Mucosa of descending colon (tissue), 3 donors: ENCODE measurements around the gene TAF4. TPM values are rescaled to one million over a fixed set of nuclear protein-coding genes. Genes with fewer than 3 reads are reported as not detected.

ENCODE experiments used
- ATAC-seq: fragments of 200-7000 bp; cut with Tn5 transposase; one replicate; pipeline ENCODE4 v1.9.1; 2020; ENCODE audit warnings: mild to moderate bottlenecking, moderate library complexity
- DNase-seq, 3 donors: peaks; one replicate each; pipeline ENCODE4 v3.0.0-alpha.2; 2020
- H3K36me3 ChIP-seq: fragments of 200-600 bp; one replicate; pipeline ENCODE4 v1.8.0; 2021; ENCODE audit warnings: low read depth, mild to moderate bottlenecking
- H3K4me1 ChIP-seq: fragments of 200-600 bp; one replicate; pipeline ENCODE4 v1.8.0; 2021; ENCODE audit warnings: low read depth, mild to moderate bottlenecking
- H3K4me3 ChIP-seq: fragments of 200-600 bp; one replicate; pipeline ENCODE4 v1.8.0; 2021; ENCODE audit warnings: mild to moderate bottlenecking
- H3K9me3 ChIP-seq: fragments of 200-600 bp; one replicate; pipeline ENCODE4 v1.8.0; 2021; ENCODE audit warnings: mild to moderate bottlenecking
- CTCF ChIP-seq: fragments of 200-600 bp; IDR thresholded peaks from one replicate; pipeline ENCODE4 v1.8.0; 2022; ENCODE audit warnings: antibody characterized with exemption, mild to moderate bottlenecking
- intact Hi-C, 2 donors: fragments of 100-400 bp; cut with DNase I in 1 of 2; cut with micrococcal nuclease in 1 of 2; formaldehyde crosslinking; loops; one replicate each; pipeline versions ENCODE4 v1.11.0 to v1.11.1; 2022; cut with DNase I, micrococcal nuclease
- total RNA-seq, 3 donors: library from RNA; stranded (reverse); fragmentation: NEBNext Ultra II Directional in 2 of 3; extraction: Animal tissue kit (Norgen Biotek cat#: 25700) in 2 of 3; gene quantifications; one replicate each; pipeline versions ENCODE4 v1.2.1 to v1.2.4, GENCODE V29; 2021 to 2023
- donor health status: DM: no; HTN: no; CAD: no; lungs with moderate emphysema.
- donor health status: DM: no; HTN: no; CAD: no.
- donor health status: DM: no; HTN: yes; CAD: no.

TAF4 gene
- total RNA-seq, 3 donors from 2014 or later = 23.8 to 28.3 (median 27.5) TPM

- Histone ChIP-seq H3K9me3 (no peaks in the 10 kb centered on the region), H3K4me3 (no peak overlapping the region), H3K4me1 (no peaks in the 10 kb centered on the region), H3K36me3 (no peaks in the 10 kb centered on the region)
- TF ChIP-seq CTCF = no peak
- ATAC-seq (no peak), DNase-seq (peak; percentile 3 to 27 (median 22))
- intact Hi-C loops = no loop called here
Measured at GRCh38 chr20:61954276-61955021, 111.2 kb downstream of the TAF4 start.

DNA sequence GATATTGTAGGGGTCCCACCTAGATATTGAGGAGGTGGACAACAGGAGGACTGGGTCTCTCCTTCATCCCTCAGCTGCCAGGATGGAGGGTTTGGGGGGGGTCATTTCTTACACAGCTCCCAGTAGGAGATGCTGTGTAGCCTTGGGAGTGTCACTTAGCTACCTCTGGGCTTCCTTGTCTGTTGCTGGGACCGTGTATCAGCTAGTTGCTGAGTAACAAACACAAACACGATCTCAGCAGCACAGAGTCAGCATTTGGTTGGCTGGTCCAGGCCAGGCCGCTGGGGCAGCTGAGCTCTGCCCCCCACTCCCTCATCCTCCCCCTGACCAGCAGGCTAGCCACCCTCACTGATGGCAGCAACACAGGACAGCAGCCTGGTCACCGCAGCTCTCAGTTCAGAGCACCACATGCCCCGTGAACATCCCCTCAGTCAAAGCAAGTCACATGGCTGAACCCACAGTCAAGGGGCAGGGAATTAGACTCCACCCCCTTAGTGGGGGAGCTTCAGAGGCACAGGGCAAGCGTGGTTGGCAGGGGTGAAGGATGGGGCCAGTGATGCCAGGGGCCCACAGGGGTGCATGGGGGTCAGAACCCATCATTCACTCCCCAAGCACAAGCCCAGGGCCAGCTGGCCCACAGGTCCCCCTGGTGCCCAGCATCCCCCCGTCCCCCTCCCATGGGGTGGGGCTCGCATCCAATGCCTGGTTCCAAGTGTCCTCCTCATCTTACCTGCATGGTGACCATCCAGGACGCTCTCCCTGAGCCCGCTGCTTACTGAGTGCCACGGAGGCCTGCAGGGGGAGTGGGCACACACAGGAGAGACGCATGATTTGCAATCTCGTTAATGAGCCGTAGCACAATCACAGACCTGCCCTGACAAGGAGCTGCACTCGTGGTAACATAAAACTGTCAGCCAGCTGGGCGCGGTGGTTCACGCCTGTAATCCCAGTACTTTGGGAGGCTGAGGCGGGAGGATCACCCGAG, 112.4 kb downstream of the TAF4 start:
- ATAC-seq (no peak), DNase-seq (peak in 2 of 3 donors; percentile 13 to 46)
- H3K4me3 ChIP-seq = no peak overlapping the region
- H3K4me1 ChIP-seq = no peaks in the 10 kb centered on the region
- intact Hi-C loops = no loop called here
- no peak for TF ChIP-seq CTCF
- H3K9me3 ChIP-seq = no peaks in the 10 kb centered on the region
- H3K36me3 ChIP-seq = no peaks in the 10 kb centered on the region

DNA sequence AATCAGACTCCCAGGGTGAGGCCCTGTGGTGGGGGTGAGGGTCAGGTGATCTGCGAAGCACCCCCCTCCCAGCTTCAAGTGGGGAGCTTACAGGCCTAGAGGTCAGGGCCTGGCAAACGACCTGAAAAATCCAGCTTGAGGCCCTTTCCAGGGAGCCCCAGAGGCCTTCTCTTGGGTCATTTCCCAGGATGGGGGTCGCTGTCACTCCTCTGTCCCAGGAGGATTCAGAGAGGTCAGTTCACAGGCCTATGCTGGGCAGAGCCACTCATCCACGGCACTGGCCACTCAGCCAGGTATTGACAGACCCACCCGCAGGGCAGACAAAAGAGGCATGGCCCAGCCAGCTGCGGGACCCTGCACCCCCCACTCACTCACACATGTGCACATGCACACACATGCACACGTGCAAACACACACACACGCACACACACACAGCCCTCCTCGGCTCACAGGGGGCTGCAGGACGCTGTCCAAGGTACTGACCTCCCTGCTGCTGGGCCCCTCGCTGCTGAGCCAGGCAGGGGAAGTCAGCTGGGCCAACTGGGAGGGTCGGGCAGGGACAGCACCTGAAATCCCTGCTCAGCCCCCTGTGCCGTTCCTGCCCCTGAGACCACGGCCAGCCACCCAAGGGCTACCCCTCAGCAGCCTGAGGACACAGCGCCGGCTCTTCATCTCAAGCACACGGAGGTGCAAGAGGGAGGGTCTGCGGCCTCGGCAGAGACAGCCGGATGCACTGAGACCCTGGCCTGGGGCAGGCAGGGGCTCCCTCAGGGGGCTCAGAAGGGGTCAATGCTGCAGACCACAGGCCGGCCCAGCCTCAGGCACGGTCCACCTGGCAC, 113.8 kb downstream of the TAF4 start:
- ATAC-seq (no peak), DNase-seq (peak in 2 of 3 donors; percentile 17 to 31)
- H3K4me3 ChIP-seq = no peak overlapping the region
- intact Hi-C loops = no loop called here
- no peaks in the 10 kb centered on the region for H3K36me3 ChIP-seq
- H3K4me1 ChIP-seq = no peaks in the 10 kb centered on the region
- no peaks in the 10 kb centered on the region for H3K9me3 ChIP-seq
- no peak for TF ChIP-seq CTCF

- peak in 1 of 3 donors; percentile 12 for DNase-seq
- no peaks in the 10 kb centered on the region for H3K4me1 ChIP-seq
- no peak for ATAC-seq
- no peak for TF ChIP-seq CTCF
- no peaks in the 10 kb centered on the region for H3K36me3 ChIP-seq
- H3K9me3 ChIP-seq = no peaks in the 10 kb centered on the region
- intact Hi-C loops = no loop called here
- no peak overlapping the region for H3K4me3 ChIP-seq
Measured at GRCh38 chr20:61950641-61951071, 115.0 kb downstream of the TAF4 start.
